H1 (cell line): ENCODE data around the gene CD200. TPM values are rescaled to one million over a fixed set of nuclear protein-coding genes. Genes with fewer than 3 reads are reported as not detected.
"Not testable (repeated sequence)": the region's sequence is repeated elsewhere in the genome, so short reads cannot be mapped to it uniquely, and the experiment has no call there.

Experiments used
- CTCF ChIA-PET: fragments of 300-600 bp; sonication (Branson Sonifier 250); formaldehyde crosslinking; loops from one replicate; lab custom pipeline; 2021; ENCODE audit not compliant: partially characterized antibody; lab: Charles Lee
- POLR2A ChIA-PET: fragments of 300-600 bp; sonication (Branson Sonifier 250); formaldehyde crosslinking; loops from one replicate; lab custom pipeline; 2021; ENCODE audit warnings: inconsistent platforms; ENCODE audit not compliant: partially characterized antibody; lab: Charles Lee
- DNase-seq, 2 experiments: peaks; one replicate each; pipeline versions ENCODE4 v3.0.0 to v3.0.0-alpha.2; 2010 to 2022; ENCODE audit warnings: low spot score in 2 of 2, low read depth in 1 of 2, mixed read lengths in 1 of 2
- FAIRE-seq: peaks from 2 replicates; lab custom pipeline; 2011; peaks lifted over from hg19 to GRCh38; lab: Jason Lieb, UNC
- H2AFZ ChIP-seq: 2 replicates; pipeline ENCODE4 v1.8.1; 2012; ENCODE audit warnings: low read length, inconsistent platforms
- H2AK5ac ChIP-seq: 2 replicates; pipeline ENCODE4 v1.6.1; 2013; ENCODE audit warnings: low read depth, low read length
- H2BK120ac ChIP-seq: replicated peaks from 2 replicates; pipeline ENCODE3; 2013; ENCODE audit warnings: low read depth, low read length, inconsistent platforms
- H2BK12ac ChIP-seq: 2 replicates; pipeline ENCODE4 v1.6.1; 2013; ENCODE audit warnings: low read depth, low read length
- H2BK15ac ChIP-seq: 2 replicates; pipeline ENCODE4 v1.6.1; 2013; ENCODE audit warnings: low read length
- H2BK20ac ChIP-seq: 2 replicates; pipeline ENCODE4 v1.6.1; 2013; ENCODE audit warnings: low read length
- H2BK5ac ChIP-seq: 2 replicates; pipeline ENCODE4 v1.6.1; 2013; ENCODE audit warnings: low read depth, low read length
- H3K14ac ChIP-seq: 2 replicates; pipeline ENCODE4 v1.6.1; 2013; ENCODE audit warnings: inconsistent platforms; ENCODE audit not compliant: insufficient read length
- H3K18ac ChIP-seq: 2 replicates; pipeline ENCODE4 v1.6.1; 2013; ENCODE audit warnings: low read length; ENCODE audit errors: extremely low read depth
- H3K23ac ChIP-seq: 2 replicates; pipeline ENCODE4 v1.6.1; 2013; ENCODE audit warnings: inconsistent platforms; ENCODE audit not compliant: insufficient read length
- H3K23me2 ChIP-seq: 2 replicates; pipeline ENCODE4 v1.6.1; 2013; ENCODE audit warnings: low read depth, low read length
- H3K27ac ChIP-seq: 2 replicates; pipeline ENCODE4 v1.6.1; 2011; ENCODE audit warnings: low read depth, low read length, inconsistent platforms
- H3K27me3 ChIP-seq, 4 experiments: replicated peaks in 1 of 4; 1 replicate in 1 of 4; 2 replicates in 3 of 4; pipeline versions ENCODE4 v1.6.1 to v1.8.1; 2011 to 2013; ENCODE audit warnings: low read length in 3 of 4, mild to moderate bottlenecking in 3 of 4, inconsistent platforms in 2 of 4, mixed read lengths in 2 of 4, moderate library complexity in 1 of 4; ENCODE audit not compliant: control insufficient read depth in 3 of 4, insufficient read depth in 3 of 4; ENCODE audit errors: extremely low read depth in 1 of 4
- H3K36me3 ChIP-seq, 4 experiments: 2 replicates each; pipeline versions ENCODE4 v1.6.1 to v1.8.1; 2011 to 2013; ENCODE audit warnings: mild to moderate bottlenecking in 4 of 4, low read length in 3 of 4, moderate library complexity in 2 of 4, control low read depth in 1 of 4, inconsistent platforms in 1 of 4; ENCODE audit not compliant: insufficient read depth in 4 of 4, control insufficient read depth in 2 of 4
- H3K4ac ChIP-seq: replicated peaks from 2 replicates; pipeline ENCODE3; 2013; ENCODE audit warnings: low read length, low read depth, mixed read lengths, inconsistent platforms; ENCODE audit not compliant: insufficient read length
- H3K4me1 ChIP-seq, 4 experiments: replicated peaks in 1 of 4; 1 replicate in 1 of 4; 2 replicates in 3 of 4; pipeline versions ENCODE4 v1.6.1 to v1.8.1; 2011 to 2013; ENCODE audit warnings: low read length in 3 of 4, inconsistent platforms in 2 of 4, mixed read lengths in 1 of 4; ENCODE audit not compliant: insufficient read depth in 4 of 4, control insufficient read depth in 3 of 4
- H3K4me2 ChIP-seq, 2 experiments: 2 replicates each; pipeline versions ENCODE4 v1.6.1 to v1.8.1; 2011 to 2013; ENCODE audit warnings: low read depth in 2 of 2, low read length in 2 of 2, control low read depth in 1 of 2, inconsistent platforms in 1 of 2, mild to moderate bottlenecking in 1 of 2; ENCODE audit not compliant: insufficient read depth in 1 of 2
- H3K4me3 ChIP-seq, 4 experiments: fragments of 200-600, 300-600 bp in 1 of 4; sonication (generic), shearing (Covaris generic), sonication (Bioruptor Twin) in 1 of 4; 2 replicates each; pipeline versions ENCODE4 v1.5.1 to v1.8.1; 2011 to 2016; ENCODE audit warnings: low read length in 4 of 4, low read depth in 3 of 4, control low read depth in 2 of 4, inconsistent platforms in 2 of 4, mild to moderate bottlenecking in 2 of 4, mixed read lengths in 1 of 4, moderate library complexity in 1 of 4; ENCODE audit not compliant: insufficient read depth in 2 of 4; ENCODE audit errors: extremely low read depth in 1 of 4
- H3K56ac ChIP-seq: replicated peaks from 2 replicates; pipeline ENCODE3; 2013; ENCODE audit warnings: low read depth, mild to moderate bottlenecking, mixed read lengths, low read length, inconsistent platforms; ENCODE audit not compliant: insufficient read length
- H3K79me1 ChIP-seq: 2 replicates; pipeline ENCODE4 v1.6.1; 2013; ENCODE audit warnings: low read depth, low read length, control low read depth
- H3K79me2 ChIP-seq, 2 experiments: 2 replicates each; pipeline versions ENCODE4 v1.6.1 to v1.8.1; 2012 to 2013; ENCODE audit warnings: low read length in 2 of 2, mild to moderate bottlenecking in 2 of 2, inconsistent platforms in 1 of 2; ENCODE audit not compliant: insufficient read depth in 2 of 2, control insufficient read depth in 1 of 2
- H3K9ac ChIP-seq, 4 experiments: replicated peaks in 1 of 4; 1 replicate in 1 of 4; 2 replicates in 3 of 4; pipeline versions ENCODE4 v1.6.1 to v1.8.1; 2011 to 2013; ENCODE audit warnings: low read depth in 3 of 4, low read length in 3 of 4, control low read depth in 2 of 4, mild to moderate bottlenecking in 2 of 4, moderate library complexity in 2 of 4, inconsistent platforms in 1 of 4; ENCODE audit errors: extremely low read depth in 1 of 4
- H3K9me3 ChIP-seq, 2 experiments: 2 replicates each; pipeline versions ENCODE4 v1.6.1 to v1.8.1; 2012 to 2013; ENCODE audit warnings: mild to moderate bottlenecking in 2 of 2, moderate library complexity in 2 of 2, control low read depth in 1 of 2, inconsistent platforms in 1 of 2, low read depth in 1 of 2, low read length in 1 of 2, mixed read lengths in 1 of 2; ENCODE audit not compliant: insufficient read depth in 2 of 2
- H4K20me1 ChIP-seq, 2 experiments: replicated peaks in 1 of 2; 2 replicates each; pipeline versions ENCODE3 to v1.8.1; 2011 to 2013; ENCODE audit warnings: inconsistent platforms in 2 of 2, low read length in 2 of 2, mild to moderate bottlenecking in 1 of 2; ENCODE audit not compliant: insufficient read depth in 2 of 2, control insufficient read depth in 1 of 2
- H4K5ac ChIP-seq: 2 replicates; pipeline ENCODE4 v1.6.1; 2013; ENCODE audit warnings: low read length, low read depth, mixed read lengths, inconsistent platforms; ENCODE audit not compliant: insufficient read length
- H4K8ac ChIP-seq: 2 replicates; pipeline ENCODE4 v1.8.0; 2013; ENCODE audit warnings: mild to moderate bottlenecking, moderate library complexity, low read length, inconsistent platforms; ENCODE audit not compliant: insufficient read depth; ENCODE audit errors: extremely low read depth
- H4K91ac ChIP-seq: replicated peaks from 2 replicates; pipeline ENCODE3; 2013; ENCODE audit warnings: low read length, mixed read lengths, inconsistent platforms; ENCODE audit not compliant: insufficient read length
- KDM1A ChIP-seq: fragments of 200-600, 300-600 bp; sonication (generic); IDR thresholded peaks from 2 replicates; pipeline ENCODE4 v1.7.1; 2016; ENCODE audit warnings: mild to moderate bottlenecking, low read length, borderline replicate concordance
- NANOG ChIP-seq: IDR thresholded peaks from 2 replicates; pipeline ENCODE4 v1.6.1; 2011; ENCODE audit warnings: low read length, low read depth, mild to moderate bottlenecking, inconsistent platforms; ENCODE audit not compliant: insufficient read depth, poor library complexity, severe bottlenecking
- WGBS, 2 experiments: shearing (Covaris generic) in 1 of 2; methylation state at CpG; one replicate each; pipeline versions ENCODE4 v1.1.6 to v1.1.7; 2013 to 2015; ENCODE audit warnings: low lambda C conversion rate in 2 of 2, mixed read lengths in 2 of 2, inconsistent platforms in 1 of 2, low coverage in 1 of 2, missing lambda C conversion rate in 1 of 2; ENCODE audit not compliant: insufficient replicate concordance in 2 of 2, insufficient coverage in 1 of 2, insufficient read length in 1 of 2; ENCODE audit errors: extremely low coverage in 1 of 2, missing lambda C conversion rate in 1 of 2; 5-methylcytosine and 5-hydroxymethylcytosine counted together
- polyA plus RNA-seq, 7 experiments: library from polyadenylated mRNA; depleted of rRNA in 3 of 7; stranded (reverse) in 5 of 7; unstranded in 2 of 7; fragments of >200 nt in 5 of 7; fragments of 200-250 nt in 2 of 7; gene quantifications; 1 replicate in 5 of 7; 2 replicates in 1 of 7; 4 replicates in 1 of 7; pipeline versions ENCODE4 v1.2.1 to v1.2.3, GENCODE V29; 2011 to 2013; ENCODE audit warnings: missing spikeins in 2 of 7, mixed read lengths in 2 of 7
- total RNA-seq: library from RNA; stranded (reverse); fragmentation: NEBNext Ultra II Directional; extraction: Animal tissue kit (Norgen Biotek cat#: 25700); gene quantifications from 2 replicates; pipeline ENCODE4 v1.2.1, GENCODE V29; 2021

The CD200 gene
- total and polyA plus RNA-seq, 2 of the 8 experiments (the other 6 are each of a cell fraction or from before 2014, with no cell fraction given), result 45.8 to 50.2 TPM

GRCh38 chr3:112404924-112405549, 72.1 kb downstream of the CD200 start:
- not testable (repeated sequence) for H2BK15ac ChIP-seq, H3K23me2 ChIP-seq, H4K5ac ChIP-seq, H3K27me3 ChIP-seq, H3K27ac ChIP-seq, H3K4ac ChIP-seq, H2BK120ac ChIP-seq, H3K4me3 ChIP-seq, H3K14ac ChIP-seq, H3K79me1 ChIP-seq, H2BK20ac ChIP-seq, H2BK5ac ChIP-seq, H2BK12ac ChIP-seq, H2AK5ac ChIP-seq, H3K9me3 ChIP-seq, H3K23ac ChIP-seq, H4K20me1 ChIP-seq, H2AFZ ChIP-seq, H4K8ac ChIP-seq
- peak; percentile 50 for FAIRE-seq
- CTCF ChIA-PET, result interaction anchor here (0.6 to 1.9 kb wide), 3 partner anchors 11 to 111 kb away, joined by 3 to 5 read pairs (median 4); partner anchors contain the start of gene SLC9C1
- H3K18ac ChIP-seq, result 0 out of 2 replicates have a peak overlapping the region, but pooled peaks have one; percentile 24
- WGBS, 2 experiments, result 45% methylated on average over 5 of the region's 5 CpGs; no CpG with 5 or more reads in 1 of the 2 experiments
- TF ChIP-seq NANOG, result peak; percentile 29
- TF ChIP-seq KDM1A, result peak; percentile 76
- TF ChIP-seq, all 59 proteins: peak for 2; not testable (repeated sequence) for 57
- H3K9ac ChIP-seq, DNase-seq, H3K4me2 ChIP-seq, H3K56ac ChIP-seq, H3K79me2 ChIP-seq, H4K91ac ChIP-seq, H3K36me3 ChIP-seq: not testable (repeated sequence)
- peaks cover 2 to 21% (median 11%) of the 10 kb centered on the region in 4 experiments; a peak in 6 of 7 replicates for H3K4me1 ChIP-seq
- POLR2A ChIA-PET, result interaction anchor here (0.6 to 3.8 kb wide), 5 partner anchors 9 to 72 kb away, joined by 3 to 15 read pairs (median 4); partner anchors contain the start of gene CD200
